HG02571 (cell line): Measurements from ENCODE around the gene MASP2.
"Not testable (repeated sequence)": the region's sequence is repeated elsewhere in the genome, so short reads cannot be mapped to it uniquely, and the experiment has no call there.

Experiments
- ATAC-seq: cut with Tn5 transposase; IDR thresholded peaks from one replicate; pipeline ENCODE4 v1.9.1; 2021; ENCODE audit warnings: mild to moderate bottlenecking, moderate library complexity; ENCODE audit not compliant: unreplicated experiment

MASP2 gene

DNA sequence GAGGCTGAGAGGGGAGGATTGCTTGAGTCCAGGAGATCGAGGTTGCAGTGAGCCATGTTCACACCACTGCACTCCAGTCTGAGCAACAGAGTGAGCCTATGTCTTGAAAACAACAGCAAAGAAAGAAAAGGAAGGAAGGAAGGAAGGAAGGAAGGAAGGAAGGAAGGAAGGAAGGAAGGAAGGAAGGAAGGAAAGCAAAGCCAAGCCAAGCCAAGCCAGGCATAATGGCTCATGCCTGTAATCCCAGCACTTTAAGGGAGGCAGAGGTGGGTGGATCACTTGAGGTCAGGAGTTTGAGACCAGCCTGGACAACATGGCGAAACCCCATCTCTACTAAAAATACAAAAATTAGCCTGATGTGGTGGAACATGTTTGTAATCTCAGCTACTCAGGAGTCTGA is 55.0 kb downstream of the MASP2 start:
- not testable (repeated sequence) for ATAC-seq

DNA sequence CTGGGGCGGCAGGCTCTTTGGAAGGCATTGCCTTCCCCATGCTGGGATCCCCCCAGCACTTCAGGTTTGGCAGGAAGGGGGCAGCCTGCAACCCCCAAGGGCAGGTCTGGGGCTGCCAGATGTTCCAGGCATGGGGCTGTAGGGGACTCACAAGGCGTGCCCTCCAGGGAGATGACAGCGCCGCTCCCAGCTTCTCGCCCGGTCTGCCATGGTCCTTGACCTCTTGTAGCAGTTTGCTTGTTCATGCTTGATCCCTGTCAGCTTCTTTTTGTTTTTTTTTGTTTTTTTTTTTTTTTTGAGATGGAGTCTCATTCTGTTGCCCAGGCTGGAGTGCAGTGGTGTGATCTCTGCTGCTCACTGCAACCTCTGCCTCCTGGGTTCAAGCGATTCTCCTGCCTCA is 56.2 kb downstream of the MASP2 start:
- no peak for ATAC-seq

DNA sequence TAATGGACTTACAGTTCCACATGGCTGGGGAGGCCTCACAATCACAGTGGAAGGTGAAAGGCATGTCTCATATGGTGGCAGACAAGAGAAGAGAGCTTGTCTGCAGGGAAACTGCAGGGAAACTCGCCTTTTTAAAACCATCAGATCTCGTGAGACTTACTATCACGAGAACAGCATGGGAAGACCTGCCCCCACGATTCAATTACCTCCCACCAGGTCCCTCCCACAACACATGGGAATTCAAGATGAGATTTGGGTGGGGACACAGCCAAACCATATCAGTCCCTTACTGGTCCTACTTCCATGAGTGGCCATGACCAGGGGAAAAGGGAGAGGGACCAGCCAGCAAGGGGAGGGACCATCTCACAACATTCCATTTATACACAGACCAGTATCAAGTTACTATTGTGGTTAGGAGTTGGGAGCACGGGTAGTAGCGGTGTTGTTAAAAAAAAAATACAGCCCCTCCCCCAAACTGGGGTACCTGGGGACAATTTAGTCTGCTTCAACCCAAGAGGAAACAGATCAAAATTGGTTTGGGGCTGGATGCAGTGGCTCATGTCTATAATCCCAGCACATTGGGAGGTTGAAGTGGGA is 57.0 kb downstream of the MASP2 start:
- not testable (repeated sequence) for ATAC-seq

DNA sequence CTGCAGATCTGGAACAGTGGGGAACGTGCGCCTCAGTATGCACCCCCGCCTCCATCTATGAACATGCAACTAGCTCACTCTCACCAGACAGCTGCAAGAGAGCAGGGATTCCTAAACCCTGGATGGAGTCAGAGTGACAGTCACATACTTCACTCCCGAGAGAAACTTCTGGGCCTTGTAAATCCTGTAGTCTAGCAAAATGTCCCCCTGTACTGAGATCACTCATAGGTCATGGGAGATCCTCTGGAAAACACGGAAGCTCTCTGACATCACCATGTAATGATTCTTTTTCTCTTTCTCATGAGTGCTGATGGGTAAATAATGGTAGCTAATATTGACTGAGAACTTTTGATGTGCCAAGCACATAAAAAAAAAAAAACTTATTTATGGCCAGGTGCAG is 57.9 kb downstream of the MASP2 start:
- no peak for ATAC-seq

DNA sequence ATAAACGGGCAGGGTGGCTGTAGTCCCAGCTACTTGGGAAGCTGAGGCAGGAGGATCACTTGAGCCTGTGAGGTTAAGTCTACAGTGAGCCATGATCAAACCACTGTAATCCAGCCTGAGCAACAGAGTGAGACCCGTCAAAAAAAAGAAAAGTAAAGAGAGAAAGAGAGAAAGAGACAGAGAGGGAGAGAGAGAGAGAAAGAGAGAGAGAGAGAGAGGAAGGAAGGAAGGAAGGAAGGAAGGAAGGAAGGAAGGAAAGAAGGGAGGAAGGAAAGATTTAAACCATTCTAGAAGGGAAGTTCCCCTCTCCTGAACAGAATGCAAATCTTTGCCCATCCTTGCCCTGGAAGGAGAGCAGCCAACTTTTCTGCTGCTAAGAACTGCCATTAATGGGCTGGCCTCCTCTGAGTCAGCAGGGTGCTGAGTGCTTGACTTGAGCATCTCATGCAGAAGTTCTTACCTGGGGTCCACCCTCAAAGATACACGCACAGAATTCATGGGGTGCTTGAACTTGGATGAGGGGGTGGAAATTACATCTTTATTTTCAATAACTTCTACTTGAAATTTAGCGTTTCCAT is 59.1 kb downstream of the MASP2 start:
- no peak for ATAC-seq

DNA sequence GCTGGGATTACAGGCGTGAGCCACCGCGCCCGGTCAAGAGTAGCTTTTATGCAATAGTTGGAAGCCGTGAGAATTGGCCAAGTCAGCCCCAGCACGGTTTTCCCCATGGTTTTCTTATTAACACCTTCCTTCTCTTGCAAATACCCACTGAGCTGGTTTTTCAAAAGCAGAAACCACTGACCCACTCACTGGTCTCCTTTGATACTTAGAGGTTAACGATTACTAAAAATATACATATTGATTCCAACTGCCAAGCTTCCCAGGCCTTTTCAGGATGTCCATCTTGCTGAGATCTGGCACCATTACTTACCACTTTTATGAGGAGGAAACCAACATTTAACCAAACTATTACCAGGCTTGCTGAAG is 60.5 kb downstream of the MASP2 start:
- ATAC-seq: no peak

DNA sequence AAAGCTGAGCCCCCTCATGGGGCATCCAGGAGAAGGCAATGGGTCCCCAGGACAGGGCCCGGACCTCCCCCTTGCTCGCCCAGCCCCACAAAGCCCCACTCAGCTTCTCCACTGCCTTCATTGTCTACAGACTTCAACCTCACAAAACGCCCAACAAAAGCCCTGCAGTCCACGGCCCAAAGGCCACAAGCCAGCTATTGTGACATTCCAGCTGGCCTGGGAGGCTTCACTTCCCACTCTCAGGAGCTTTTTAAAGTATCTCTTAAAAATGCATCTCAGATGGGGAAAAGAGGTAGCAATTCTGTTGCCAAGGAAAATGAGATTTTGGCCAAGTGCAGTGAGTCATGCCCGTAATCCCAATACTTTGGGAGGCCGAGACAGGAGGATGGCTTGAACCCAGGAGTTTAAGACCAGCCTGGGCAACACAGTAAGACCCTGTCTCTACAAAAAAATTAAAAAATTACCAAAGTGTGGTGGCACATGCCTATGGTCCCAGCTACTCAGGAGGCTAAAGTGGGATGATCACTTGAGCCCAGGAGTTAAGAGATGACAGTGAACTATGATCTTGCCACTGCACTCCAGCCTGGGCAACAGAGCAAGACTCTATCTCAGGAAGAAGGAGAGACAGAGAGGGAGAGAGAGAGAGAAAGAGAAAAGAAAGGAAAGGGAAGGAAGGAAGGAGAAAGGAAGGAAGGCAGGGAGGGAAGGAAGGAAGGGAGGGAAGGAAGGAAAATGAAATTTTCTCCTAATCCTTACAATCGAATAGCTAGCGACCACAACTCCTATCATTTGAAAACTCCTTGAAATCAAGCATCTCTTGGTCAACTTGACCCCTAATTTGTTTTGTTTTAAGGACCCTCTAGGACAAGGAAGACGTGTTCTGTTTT is 66.0 kb downstream of the MASP2 start:
- ATAC-seq: no peak

DNA sequence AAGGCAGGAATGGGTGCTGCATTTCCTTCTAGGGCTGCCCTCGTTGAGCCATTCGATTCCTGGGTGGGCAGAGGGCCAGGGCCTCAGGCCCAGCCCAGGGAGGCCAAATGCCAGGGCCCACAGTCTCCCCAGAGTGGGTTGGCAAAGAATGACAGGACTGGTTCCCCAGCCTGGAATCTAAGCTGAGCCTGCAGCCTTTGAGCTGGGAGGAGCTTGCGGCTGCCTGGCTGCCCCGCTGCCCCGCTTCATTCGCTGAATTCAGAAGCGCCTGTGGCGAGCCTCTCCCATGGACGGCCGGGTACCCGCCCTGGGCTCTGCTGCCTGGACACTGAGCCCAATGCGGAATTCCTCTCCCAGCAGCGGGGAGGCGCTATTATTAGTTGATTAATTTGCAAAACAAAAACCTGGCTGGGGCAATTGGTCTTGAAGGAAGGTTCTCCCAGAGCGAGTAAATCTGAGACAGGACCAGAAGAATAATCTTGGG is 66.9 kb downstream of the MASP2 start:
- ATAC-seq: no peak

DNA sequence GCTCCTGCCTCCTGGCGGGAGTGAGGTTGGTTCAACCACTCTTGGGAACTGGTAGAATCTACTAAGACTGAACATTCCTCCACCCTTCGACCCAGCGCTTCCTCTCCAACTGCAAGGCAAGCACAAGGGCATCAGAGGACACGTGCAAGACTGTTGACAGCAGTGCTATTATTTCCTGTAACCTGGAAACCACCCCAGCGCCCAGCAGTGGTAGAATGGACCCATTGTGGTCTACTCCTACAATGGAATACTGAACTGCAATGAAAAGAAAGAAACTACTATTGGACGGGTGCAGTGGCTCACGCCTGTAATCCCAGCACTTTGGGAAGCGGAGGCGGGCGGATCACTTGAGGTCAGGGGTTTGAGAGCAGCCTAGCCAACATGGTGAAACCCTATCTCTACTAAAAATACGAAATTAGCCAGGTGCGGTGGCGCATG is 67.5 kb downstream of the MASP2 start:
- no peak for ATAC-seq

DNA sequence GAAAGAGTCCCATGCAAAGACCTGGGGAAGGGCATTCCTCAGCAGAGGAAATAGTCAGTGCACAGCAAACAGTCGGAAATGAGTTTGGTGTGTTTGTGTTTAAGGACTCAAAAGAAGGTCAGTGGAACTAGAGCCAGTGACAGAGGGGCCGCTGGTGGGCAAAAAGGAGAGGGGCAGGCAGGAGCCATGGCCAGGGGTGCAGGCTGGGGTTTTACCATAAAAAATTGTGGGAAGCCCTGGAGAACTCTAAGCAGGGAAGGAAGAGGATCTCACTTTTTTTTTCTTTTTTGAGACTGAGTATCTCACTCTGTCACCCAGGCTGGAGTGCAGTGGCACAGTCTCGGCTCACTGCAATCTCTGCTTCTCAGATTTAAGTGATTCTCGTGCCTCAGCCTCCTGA is 68.3 kb downstream of the MASP2 start:
- ATAC-seq: no peak
